ENCODE data around the gene EFNB3.

- TF ChIP-seq CTCF (IDR thresholded peaks at IDR 0.05; ENCODE audit: poor library complexity, severe bottlenecking) (no peak), POLR2AphosphoS5 (IDR thresholded peaks at IDR 0.05) (no peak), RAD21 (conservative IDR thresholded peaks at IDR 0.05) (no peak)
Observed at GRCh38 chr17:7706631-7707354, 1.8 kb downstream of the EFNB3 start.
